Measurements from ENCODE around the gene ZNF621.

Gene ZNF621

GRCh38 chr3:40518067-40518466, 6.7 kb upstream of the ZNF621 start:
- TF ChIP-seq, protein P1, sequence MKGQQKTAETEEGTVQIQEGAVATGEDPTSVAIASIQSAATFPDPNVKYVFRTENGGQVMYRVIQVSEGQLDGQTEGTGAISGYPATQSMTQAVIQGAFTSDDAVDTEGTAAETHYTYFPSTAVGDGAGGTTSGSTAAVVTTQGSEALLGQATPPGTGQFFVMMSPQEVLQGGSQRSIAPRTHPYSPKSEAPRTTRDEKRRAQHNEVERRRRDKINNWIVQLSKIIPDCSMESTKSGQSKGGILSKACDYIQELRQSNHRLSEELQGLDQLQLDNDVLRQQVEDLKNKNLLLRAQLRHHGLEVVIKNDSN (IDR thresholded peaks at IDR 0.05), result no peak
- no peak for TF ChIP-seq ZBTB7A (IDR thresholded peaks at IDR 0.05; ENCODE audit: low read depth)
- no peak for TF ChIP-seq RAD21 (IDR thresholded peaks at IDR 0.05; ENCODE audit: low read depth)
- TF ChIP-seq NFIC (IDR thresholded peaks at IDR 0.05), result no peak
- TF ChIP-seq FOXM1 (IDR thresholded peaks at IDR 0.05; ENCODE audit: borderline replicate concordance, low read depth), result no peak
- TF ChIP-seq TAF1 (IDR thresholded peaks at IDR 0.05; ENCODE audit: low read depth), result no peak
- no peak for TF ChIP-seq TCF12 (IDR thresholded peaks at IDR 0.05; ENCODE audit: low read depth)
- no peak for TF ChIP-seq YY1 (IDR thresholded peaks at IDR 0.05; ENCODE audit: low read depth)
- TF ChIP-seq CEBPB (IDR thresholded peaks at IDR 0.05), result no peak
- no peak for TF ChIP-seq EGR1 (IDR thresholded peaks at IDR 0.05)
- no peak for TF ChIP-seq MAX (IDR thresholded peaks at IDR 0.05)

- no peak for TF ChIP-seq TAF1 (IDR thresholded peaks at IDR 0.05; ENCODE audit: low read depth)
- TF ChIP-seq ZBTB7A (IDR thresholded peaks at IDR 0.05; ENCODE audit: low read depth), result no peak
- TF ChIP-seq REST (IDR thresholded peaks at IDR 0.05; ENCODE audit: low read depth), result no peak
- no peak for TF ChIP-seq RAD21 (IDR thresholded peaks at IDR 0.05; ENCODE audit: low read depth)
- no peak for TF ChIP-seq NFIC (IDR thresholded peaks at IDR 0.05)
- TF ChIP-seq TCF12 (IDR thresholded peaks at IDR 0.05; ENCODE audit: low read depth), result no peak
- TF ChIP-seq, protein P1 (IDR thresholded peaks at IDR 0.05), result no peak
- no peak for TF ChIP-seq YY1 (IDR thresholded peaks at IDR 0.05; ENCODE audit: low read depth)
- no peak for TF ChIP-seq CEBPB (IDR thresholded peaks at IDR 0.05)
- no peak for TF ChIP-seq EP300 (IDR thresholded peaks at IDR 0.05; ENCODE audit: borderline replicate concordance)
Measured at GRCh38 chr3:40518848-40519247, 5.9 kb upstream of the ZNF621 start.

GRCh38 chr3:40521254-40521653, 3.5 kb upstream of the ZNF621 start:
- TF ChIP-seq NFIC (IDR thresholded peaks at IDR 0.05), result no peak
- no peak for TF ChIP-seq ZBTB7A (IDR thresholded peaks at IDR 0.05; ENCODE audit: low read depth)
- no peak for TF ChIP-seq EP300 (IDR thresholded peaks at IDR 0.05; ENCODE audit: borderline replicate concordance)
- TF ChIP-seq TCF12 (IDR thresholded peaks at IDR 0.05; ENCODE audit: low read depth), result no peak
- TF ChIP-seq CEBPB (IDR thresholded peaks at IDR 0.05), result no peak
- TF ChIP-seq MAX (IDR thresholded peaks at IDR 0.05), result no peak
- no peak for TF ChIP-seq FOXM1 (IDR thresholded peaks at IDR 0.05; ENCODE audit: borderline replicate concordance, low read depth)

GRCh38 chr3:40523781-40524180, 979 bp upstream of the ZNF621 start:
- TF ChIP-seq REST (IDR thresholded peaks at IDR 0.05; ENCODE audit: low read depth) (no peak), RAD21 (IDR thresholded peaks at IDR 0.05; ENCODE audit: low read depth) (no peak), ZBTB7A (IDR thresholded peaks at IDR 0.05; ENCODE audit: low read depth) (no peak), MAX (IDR thresholded peaks at IDR 0.05) (no peak), EP300 (IDR thresholded peaks at IDR 0.05; ENCODE audit: borderline replicate concordance) (no peak), CEBPB (IDR thresholded peaks at IDR 0.05) (no peak), TEAD4 (IDR thresholded peaks at IDR 0.05) (no peak), CREB1 (IDR thresholded peaks at IDR 0.05; ENCODE audit: low read depth) (no peak), NFIC (IDR thresholded peaks at IDR 0.05) (no peak), FOXM1 (IDR thresholded peaks at IDR 0.05; ENCODE audit: borderline replicate concordance, low read depth) (no peak), TAF1 (IDR thresholded peaks at IDR 0.05; ENCODE audit: low read depth) (no peak), TCF12 (IDR thresholded peaks at IDR 0.05; ENCODE audit: low read depth) (no peak), YY1 (IDR thresholded peaks at IDR 0.05; ENCODE audit: low read depth) (no peak), EGR1 (IDR thresholded peaks at IDR 0.05) (no peak)
- TF ChIP-seq, protein P1 (IDR thresholded peaks at IDR 0.05), result no peak

GRCh38 chr3:40524222-40524567, 565 bp upstream of the ZNF621 start:
- TF ChIP-seq REST (IDR thresholded peaks at IDR 0.05; ENCODE audit: low read depth), result no peak
- no peak for TF ChIP-seq CEBPB (IDR thresholded peaks at IDR 0.05)
- no peak for TF ChIP-seq TAF1 (IDR thresholded peaks at IDR 0.05; ENCODE audit: low read depth)
- no peak for TF ChIP-seq RAD21 (IDR thresholded peaks at IDR 0.05; ENCODE audit: low read depth)
- TF ChIP-seq FOXM1 (IDR thresholded peaks at IDR 0.05; ENCODE audit: borderline replicate concordance, low read depth), result no peak
- TF ChIP-seq YY1 (IDR thresholded peaks at IDR 0.05; ENCODE audit: low read depth), result no peak
